Embryonic facial prominence (tissue), 1 donor: ENCODE measurements around the gene FAM174C.

Experiments used
- DNase-seq: peaks from one replicate; pipeline ENCODE4 v3.0.0-alpha.2; 2016; ENCODE audit errors: extremely low spot score

FAM174C gene

GRCh38 chr19:1250437-1251260 is 24.7 kb upstream of the FAM174C start:
- no peak for DNase-seq

GRCh38 chr19:1251330-1252220 is 23.8 kb upstream of the FAM174C start:
- DNase-seq: no peak

GRCh38 chr19:1252221-1252820 is 23.0 kb upstream of the FAM174C start:
- no peak for DNase-seq

- DNase-seq: no peak
Measured at GRCh38 chr19:1252821-1253513, 22.4 kb upstream of the FAM174C start.

- no peak for DNase-seq
Measured at GRCh38 chr19:1253514-1254080, 21.7 kb upstream of the FAM174C start.

- no peak for DNase-seq
Measured at GRCh38 chr19:1254081-1254527, 21.2 kb upstream of the FAM174C start.

- no peak for DNase-seq
Measured at GRCh38 chr19:1254530-1255185, 20.7 kb upstream of the FAM174C start.

GRCh38 chr19:1255186-1256161 is 19.9 kb upstream of the FAM174C start:
- DNase-seq: no peak

GRCh38 chr19:1256646-1257474 is 18.5 kb upstream of the FAM174C start:
- DNase-seq: no peak

GRCh38 chr19:1257475-1258162 is 17.7 kb upstream of the FAM174C start:
- DNase-seq: no peak

- DNase-seq: no peak
Measured at GRCh38 chr19:1258163-1258492, 17.2 kb upstream of the FAM174C start.

GRCh38 chr19:1258707-1259205 is 16.6 kb upstream of the FAM174C start:
- no peak for DNase-seq

GRCh38 chr19:1259206-1259875 is 16.0 kb upstream of the FAM174C start:
- DNase-seq: no peak

GRCh38 chr19:1259876-1260748 is 15.2 kb upstream of the FAM174C start:
- no peak for DNase-seq

- DNase-seq: peak; percentile 96
Measured at GRCh38 chr19:1260749-1261537, 14.4 kb upstream of the FAM174C start.

- DNase-seq: no peak
Measured at GRCh38 chr19:1261538-1261797, 13.9 kb upstream of the FAM174C start.
